Liver (tissue), 9 donors: Measurements from ENCODE around the gene DNAL4. TPM values are rescaled to one million over a fixed set of nuclear protein-coding genes. Genes with fewer than 3 reads are reported as not detected.
A peak's percentile ranks its signal among the peaks of the same experiment; 100 is the strongest.

Experiments used
- DNase-seq: peaks from one replicate; pipeline ENCODE4 v3.0.0-alpha.2; 2017; ENCODE audit warnings: low spot score
- H3K27ac ChIP-seq, 2 donors: one replicate each; pipeline ENCODE4 v1.7.0; 2013; ENCODE audit warnings: inconsistent platforms in 2 of 2, low read length in 2 of 2, control low read depth in 1 of 2, low read depth in 1 of 2, mild to moderate bottlenecking in 1 of 2
- H3K27me3 ChIP-seq, 4 donors: one replicate each; pipeline versions ENCODE4 v1.6.1 to v1.7.0; 2013; ENCODE audit warnings: low read length in 3 of 4, inconsistent platforms in 1 of 4, mild to moderate bottlenecking in 1 of 4, moderate library complexity in 1 of 4; ENCODE audit not compliant: control insufficient read depth in 4 of 4, insufficient read depth in 4 of 4
- H3K36me3 ChIP-seq, 4 donors: one replicate each; pipeline versions ENCODE4 v1.6.1 to v1.7.0; 2013; ENCODE audit warnings: low read length in 3 of 4, mild to moderate bottlenecking in 3 of 4, low read depth in 1 of 4, moderate library complexity in 1 of 4; ENCODE audit not compliant: control insufficient read depth in 4 of 4, insufficient read depth in 3 of 4
- H3K4me1 ChIP-seq, 4 donors: one replicate each; pipeline versions ENCODE4 v1.6.1 to v1.7.0; 2013; ENCODE audit warnings: low read length in 3 of 4, mild to moderate bottlenecking in 3 of 4, moderate library complexity in 1 of 4; ENCODE audit not compliant: control insufficient read depth in 4 of 4, insufficient read depth in 4 of 4
- H3K4me3 ChIP-seq, 3 donors: one replicate each; pipeline versions ENCODE4 v1.6.1 to v1.7.0; 2013; ENCODE audit warnings: low read length in 3 of 3, control low read depth in 1 of 3, low read depth in 1 of 3, mild to moderate bottlenecking in 1 of 3
- H3K9ac ChIP-seq, 2 donors: one replicate each; pipeline ENCODE4 v1.7.0; 2013; ENCODE audit warnings: low read length in 2 of 2, mild to moderate bottlenecking in 2 of 2, moderate library complexity in 2 of 2, control low read depth in 1 of 2, low read depth in 1 of 2
- H3K9me3 ChIP-seq, 4 donors: one replicate each; pipeline versions ENCODE4 v1.6.1 to v1.7.0; 2013; ENCODE audit warnings: low read length in 3 of 4; ENCODE audit not compliant: control insufficient read depth in 4 of 4
- ATF3 ChIP-seq: IDR thresholded peaks from 2 replicates; pipeline ENCODE4 v1.6.1; 2016; ENCODE audit warnings: antibody characterized with exemption
- CTCF ChIP-seq: fragments of 150-350 bp; IDR thresholded peaks from 2 replicates; pipeline ENCODE4 v1.5.1; 2017; ENCODE audit warnings: improper control_type of control experiment, low read depth, low read length; ENCODE audit not compliant: missing input control
- FOXA1 ChIP-seq: IDR thresholded peaks from 2 replicates; pipeline ENCODE4 v1.6.1; 2016; ENCODE audit warnings: antibody characterized with exemption
- GABPA ChIP-seq, 2 donors: IDR thresholded peaks in 1 of 2; conservative IDR thresholded peaks in 1 of 2; 2 replicates each; pipeline ENCODE4 v1.6.1; 2016; ENCODE audit warnings: antibody characterized with exemption in 2 of 2, mild to moderate bottlenecking in 1 of 2, moderate library complexity in 1 of 2
- HNF4A ChIP-seq, 2 donors: conservative IDR thresholded peaks; 2 replicates each; pipeline ENCODE4 v1.6.1; 2016; ENCODE audit warnings: antibody characterized with exemption in 2 of 2, mild to moderate bottlenecking in 2 of 2
- HNF4G ChIP-seq: IDR thresholded peaks from 2 replicates; pipeline ENCODE4 v1.6.1; 2016; ENCODE audit warnings: antibody characterized with exemption
- JUND ChIP-seq, 2 donors: IDR thresholded peaks; 2 replicates each; pipeline ENCODE4 v1.6.1; 2016; ENCODE audit warnings: antibody characterized with exemption in 2 of 2
- MAX ChIP-seq: IDR thresholded peaks from 2 replicates; pipeline ENCODE4 v1.6.1; 2016; ENCODE audit warnings: antibody characterized with exemption
- NR2F2 ChIP-seq: IDR thresholded peaks from 2 replicates; pipeline ENCODE4 v1.6.1; 2016; ENCODE audit warnings: antibody characterized with exemption
- RAD21 ChIP-seq, 2 donors: IDR thresholded peaks; 2 replicates each; pipeline ENCODE4 v1.6.1; 2016; ENCODE audit warnings: antibody characterized with exemption in 2 of 2, mild to moderate bottlenecking in 2 of 2
- REST ChIP-seq: IDR thresholded peaks from 2 replicates; pipeline ENCODE4 v1.6.1; 2016; ENCODE audit warnings: antibody characterized with exemption, mild to moderate bottlenecking
- RXRA ChIP-seq, 2 donors: IDR thresholded peaks; 2 replicates each; pipeline ENCODE4 v1.6.1; 2017 to 2018; ENCODE audit warnings: antibody characterized with exemption in 2 of 2, mild to moderate bottlenecking in 1 of 2
- SP1 ChIP-seq: IDR thresholded peaks from 2 replicates; pipeline ENCODE4 v1.6.1; 2018; ENCODE audit warnings: antibody characterized with exemption, mild to moderate bottlenecking
- YY1 ChIP-seq: IDR thresholded peaks from 2 replicates; pipeline ENCODE4 v1.6.1; 2016; ENCODE audit warnings: antibody characterized with exemption, mild to moderate bottlenecking
- WGBS: extraction: QIAGEN DNeasy Blood & Tissue Kit; methylation state at CpG from one replicate; pipeline ENCODE4 v1.1.7; 2013; 5-methylcytosine and 5-hydroxymethylcytosine counted together
- polyA plus RNA-seq, 2 donors: library from polyadenylated mRNA; stranded (reverse) in 1 of 2; unstranded in 1 of 2; fragments of 200-250 nt in 1 of 2; fragments of >200 nt in 1 of 2; fragmentation: Nextera tagmentation in 1 of 2; extraction: Ambion mirVana in 1 of 2; gene quantifications; one replicate each; pipeline versions ENCODE4 v1.2.1 to v1.2.3, GENCODE V29; 2013 to 2015
- total RNA-seq, 2 donors: library from RNA; depleted of rRNA; stranded (reverse); fragments of >200 nt; gene quantifications; one replicate each; pipeline ENCODE4 v1.2.3, GENCODE V29; 2014
- donor health status: healthy.
- donor health status: healthy.
- donor health status: healthy.
- donor health status: healthy.
- donor health status: healthy.

The DNAL4 gene
- 1 to 10 TPM; 4.0 to 5.6 TPM for total RNA-seq
- 1 to 10 TPM; 4.9 TPM for polyA plus RNA-seq

GRCh38 chr22:38793721-38794466, at the start of gene DNAL4:
Gene DNAL4, minus strand, starts transcription at chr22:38794143. Its CDS starts 11,412 bp downstream, at chr22:38782731.
- TF ChIP-seq GABPA (IDR thresholded peaks at IDR 0.05 in 1 of 2, conservative IDR thresholded peaks at IDR 0.05 in 1 of 2) = peak; percentile 82 to 92
- peak in 1 of 2 donors; percentile 22 for TF ChIP-seq RAD21 (IDR thresholded peaks at IDR 0.05)
- TF ChIP-seq RXRA (IDR thresholded peaks at IDR 0.05) = no peak
- peak; percentile 36 for TF ChIP-seq REST
- peak in 1 of 2 donors; percentile 14 for TF ChIP-seq HNF4A (conservative IDR thresholded peaks at IDR 0.05)
- peak; percentile 60 for TF ChIP-seq SP1
- no peak for TF ChIP-seq CTCF
- no peak for TF ChIP-seq YY1
- TF ChIP-seq NR2F2 = no peak
- H3K9me3 ChIP-seq = no peaks in the 10 kb centered on the region
- no peaks in the 10 kb centered on the region for H3K27me3 ChIP-seq
- H3K4me1 ChIP-seq = peaks cover 2 to 11% (median 7%) of the 10 kb centered on the region in 4 donors
- peaks cover 0 to 6% (median 3%) of the 10 kb centered on the region in 4 donors for H3K36me3 ChIP-seq
- DNase-seq = peak; percentile 89
- under 1% methylated on average over 47 of the region's 47 CpGs for WGBS
- peak within 1 kb of the TSS in 1 of 2 donors; percentile 61 for H3K9ac ChIP-seq
- H3K27ac ChIP-seq = peak within 1 kb of the TSS; percentile 8 to 32
- peak within 1 kb of the TSS; percentile 16 to 74 (median 65) for H3K4me3 ChIP-seq

GRCh38 chr22:38843201-38843656, 49.3 kb upstream of the DNAL4 start:
- 3% methylated on average over 68 of the region's 68 CpGs for WGBS
- Histone ChIP-seq H3K4me1 (peaks cover 0 to 12% (median 7%) of the 10 kb centered on the region in 4 donors), H3K9ac (no peak overlapping the region), H3K27ac (no peak overlapping the region), H3K36me3 (no peaks in the 10 kb centered on the region), H3K27me3 (peaks cover 0 to 8% (median 1%) of the 10 kb centered on the region in 4 donors), H3K4me3 (peak overlapping the region in 1 of 3 donors; percentile 57), H3K9me3 (no peaks in the 10 kb centered on the region)
- no peak for TF ChIP-seq RAD21 (IDR thresholded peaks at IDR 0.05)
- TF ChIP-seq JUND (IDR thresholded peaks at IDR 0.05) = no peak
- TF ChIP-seq FOXA1 = no peak
- no peak for TF ChIP-seq CTCF
- TF ChIP-seq NR2F2 = no peak
- TF ChIP-seq YY1 = no peak
- TF ChIP-seq REST = no peak
- no peak for TF ChIP-seq SP1
- TF ChIP-seq HNF4G = no peak
- TF ChIP-seq ATF3 = no peak
- no peak for TF ChIP-seq GABPA (IDR thresholded peaks at IDR 0.05 in 1 of 2, conservative IDR thresholded peaks at IDR 0.05 in 1 of 2)
- TF ChIP-seq RXRA (IDR thresholded peaks at IDR 0.05) = no peak
- TF ChIP-seq MAX = no peak
- no peak for DNase-seq
